Transverse colon (tissue), 4 donors: ENCODE data around the gene TPCN2. TPM values are rescaled to one million over a fixed set of nuclear protein-coding genes. Genes with fewer than 3 reads are reported as not detected.

Experiments
- DNase-seq: peaks from one replicate; pipeline ENCODE4 v3.0.0-alpha.2; 2019
- H3K27ac ChIP-seq, 4 donors: fragments of 200-600 bp; sonication (generic); 2 replicates each; pipeline ENCODE4 v1.5.1; 2016 to 2018; ENCODE audit warnings: inconsistent platforms in 4 of 4
- H3K27me3 ChIP-seq: fragments of 200-600 bp; sonication (generic); 2 replicates; pipeline ENCODE4 v1.5.1; 2017; ENCODE audit warnings: inconsistent platforms
- H3K36me3 ChIP-seq, 4 donors: fragments of 200-600 bp; sonication (generic); 2 replicates each; pipeline ENCODE4 v1.5.1; 2017 to 2019; ENCODE audit warnings: inconsistent platforms in 4 of 4
- H3K4me1 ChIP-seq, 4 donors: fragments of 200-600 bp; sonication (generic); 2 replicates each; pipeline ENCODE4 v1.5.1; 2017 to 2020; ENCODE audit warnings: inconsistent platforms in 4 of 4
- H3K4me3 ChIP-seq, 4 donors: fragments of 200-600 bp; sonication (generic); 1 replicate in 1 of 4; 2 replicates in 3 of 4; pipeline versions ENCODE4 v1.5.1 to v1.6.1; 2017 to 2019; ENCODE audit warnings: inconsistent platforms in 4 of 4
- H3K9me3 ChIP-seq, 2 donors: fragments of 200-600 bp; sonication (generic); 2 replicates each; pipeline ENCODE4 v1.5.1; 2017 to 2019; ENCODE audit warnings: inconsistent platforms in 2 of 2
- CTCF ChIP-seq, 5 experiments: fragments of 200-600 bp in 3 of 5; fragments of 450-650 bp in 2 of 5; sonication (generic) in 3 of 5; IDR thresholded peaks; 1 replicate in 2 of 5; 2 replicates in 3 of 5; pipeline ENCODE4 v1.5.1; 2016 to 2017; ENCODE audit warnings: antibody characterized with exemption in 5 of 5, inconsistent platforms in 3 of 5, mild to moderate bottlenecking in 2 of 5, moderate library complexity in 1 of 5
- EP300 ChIP-seq: sonication (generic); formaldehyde crosslinking; IDR thresholded peaks from one replicate; pipeline ENCODE4 v1.6.1; 2017; ENCODE audit warnings: antibody characterized with exemption, low read depth
- POLR2A ChIP-seq: fragments of 450-650 bp; IDR thresholded peaks from one replicate; pipeline ENCODE4 v1.6.1; 2016; ENCODE audit warnings: antibody characterized with exemption, mild to moderate bottlenecking, moderate library complexity
- POLR2AphosphoS5 ChIP-seq, 3 donors: sonication (generic); formaldehyde crosslinking; IDR thresholded peaks; one replicate each; pipeline ENCODE4 v1.6.1; 2016; ENCODE audit warnings: antibody characterized with exemption in 3 of 3
- WGBS, 2 donors: methylation state at CpG; one replicate each; pipeline ENCODE4 v1.1.5; 2018; ENCODE audit warnings: low coverage in 1 of 2; 5-methylcytosine and 5-hydroxymethylcytosine counted together
- in situ Hi-C, 4 donors: fragments of 200-750 bp; cut with MboI; loops; one replicate each; pipeline versions ENCODE4 v1.15.0 to v1.15.1; 2017; ENCODE audit warnings: low sequenced_read_pairs in 3 of 4, low pct_ligation_motif_present in 1 of 4, low pct_unique_long_range_greater_than_20kb in 1 of 4
- intact Hi-C: fragments of 100-400 bp; cut with DNase I; formaldehyde crosslinking; loops from one replicate; pipeline ENCODE4 v1.15.1; 2023; ENCODE audit warnings: low total_unique reads
- total RNA-seq, 4 donors: library from RNA; depleted of rRNA; stranded (reverse); fragments of >200 nt; gene quantifications; one replicate each; pipeline ENCODE4 v1.1.0, GENCODE V29; 2016

TPCN2 gene
- total RNA-seq, 4 donors from 2014 or later = 16.8 to 25.4 (median 20.7) TPM

GRCh38 chr11:69111624-69112542 lies 63.2 kb downstream of the TPCN2 start:
- TF ChIP-seq POLR2AphosphoS5 (IDR thresholded peaks at IDR 0.05) (no peak), POLR2A (no peak), CTCF (IDR thresholded peaks at IDR 0.05) (no peak), EP300 (no peak)
- Histone ChIP-seq H3K4me3 (no peak overlapping the region), H3K9me3 (no peaks in the 10 kb centered on the region), H3K4me1 (peaks cover 0 to 8% (median 7%) of the 10 kb centered on the region in 4 donors), H3K27ac (no peak overlapping the region), H3K36me3 (no peaks in the 10 kb centered on the region), H3K27me3 (no peaks in the 10 kb centered on the region)
- intact Hi-C loops (no loop called here), in situ Hi-C loops (loop anchor here in 1 of 4 donors (25.0 kb wide), 1 partner anchor 550 kb away; no protein-coding TSS in a partner anchor)
- WGBS, 2 donors = 90 to 100% methylated on average over 2 to 19 of the region's 20 CpGs
- DNase-seq = no peak

- no peak overlapping the region for H3K27ac ChIP-seq
- 83 to 89% methylated on average over 3 to 10 of the region's 10 CpGs for WGBS, 2 donors
Measured at GRCh38 chr11:69113226-69113625, 64.5 kb downstream of the TPCN2 start.

GRCh38 chr11:69113646-69114340 lies 65.1 kb downstream of the TPCN2 start:
- H3K9me3 ChIP-seq = no peaks in the 10 kb centered on the region
- H3K36me3 ChIP-seq = no peaks in the 10 kb centered on the region
- in situ Hi-C loops (loop anchor here in 1 of 4 donors (25.0 kb wide), 1 partner anchor 549 kb away; no protein-coding TSS in a partner anchor), intact Hi-C loops (no loop called here)
- no peak overlapping the region for H3K27ac ChIP-seq
- H3K4me1 ChIP-seq = peaks cover 0 to 8% (median 7%) of the 10 kb centered on the region in 4 donors
- TF ChIP-seq POLR2AphosphoS5 (IDR thresholded peaks at IDR 0.05) (no peak), EP300 (no peak), CTCF (IDR thresholded peaks at IDR 0.05) (no peak)
- no peak for DNase-seq
- 86 to 90% methylated on average over 4 to 22 of the region's 22 CpGs for WGBS, 2 donors
- no peaks in the 10 kb centered on the region for H3K27me3 ChIP-seq
- H3K4me3 ChIP-seq = no peak overlapping the region

More at GRCh38 chr11:69113226-69113625, 64.5 kb downstream of the TPCN2 start:
- H3K4me1 ChIP-seq = peaks cover 0 to 8% (median 7%) of the 10 kb centered on the region in 4 donors
- H3K36me3 ChIP-seq = no peaks in the 10 kb centered on the region
- H3K4me3 ChIP-seq = no peak overlapping the region
- intact Hi-C loops (no loop called here), in situ Hi-C loops (loop anchor here in 1 of 4 donors (25.0 kb wide), 1 partner anchor 549 kb away; no protein-coding TSS in a partner anchor)
- no peaks in the 10 kb centered on the region for H3K27me3 ChIP-seq
- no peak for TF ChIP-seq CTCF (IDR thresholded peaks at IDR 0.05)
- no peak for TF ChIP-seq POLR2AphosphoS5 (IDR thresholded peaks at IDR 0.05)
- no peak for TF ChIP-seq POLR2A
- TF ChIP-seq EP300 = no peak
- H3K9me3 ChIP-seq = no peaks in the 10 kb centered on the region
- DNase-seq = no peak

GRCh38 chr11:69114362-69114761 lies 65.6 kb downstream of the TPCN2 start:
- in situ Hi-C loops (loop anchor here in 1 of 4 donors (25.0 kb wide), 1 partner anchor 548 kb away; no protein-coding TSS in a partner anchor), intact Hi-C loops (no loop called here)
- DNase-seq = no peak
- Histone ChIP-seq H3K4me3 (no peak overlapping the region), H3K27ac (no peak overlapping the region), H3K4me1 (peaks cover 0 to 8% (median 7%) of the 10 kb centered on the region in 4 donors), H3K36me3 (no peaks in the 10 kb centered on the region), H3K9me3 (no peaks in the 10 kb centered on the region), H3K27me3 (no peaks in the 10 kb centered on the region)
- 89% methylated on average over 4 of the region's 6 CpGs; no CpG with 5 or more reads in 1 of the 2 donors for WGBS, 2 donors
- TF ChIP-seq EP300 (no peak), POLR2AphosphoS5 (IDR thresholded peaks at IDR 0.05) (no peak), CTCF (IDR thresholded peaks at IDR 0.05) (no peak), POLR2A (no peak)
